ENCODE results near the gene ZNF385C. TPM values are rescaled to one million over a fixed set of nuclear protein-coding genes. Genes with fewer than 3 reads are reported as not detected.
"Not testable (repeated sequence)": the region's sequence is repeated elsewhere in the genome, so short reads cannot be mapped to it uniquely, and the experiment has no call there.

The ZNF385C gene, protein sequence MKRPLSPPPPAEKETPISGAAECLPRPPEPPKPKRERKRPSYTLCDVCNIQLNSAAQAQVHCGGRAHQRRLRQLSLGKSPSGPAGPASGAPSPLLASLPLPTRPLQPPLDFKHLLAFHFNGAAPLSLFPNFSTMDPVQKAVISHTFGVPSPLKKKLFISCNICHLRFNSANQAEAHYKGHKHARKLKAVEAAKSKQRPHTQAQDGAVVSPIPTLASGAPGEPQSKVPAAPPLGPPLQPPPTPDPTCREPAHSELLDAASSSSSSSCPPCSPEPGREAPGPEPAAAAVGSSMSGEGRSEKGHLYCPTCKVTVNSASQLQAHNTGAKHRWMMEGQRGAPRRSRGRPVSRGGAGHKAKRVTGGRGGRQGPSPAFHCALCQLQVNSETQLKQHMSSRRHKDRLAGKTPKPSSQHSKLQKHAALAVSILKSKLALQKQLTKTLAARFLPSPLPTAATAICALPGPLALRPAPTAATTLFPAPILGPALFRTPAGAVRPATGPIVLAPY
- 3.4 TPM for polyA plus RNA-seq (2013, experiment 1 of 2)
- polyA plus RNA-seq (2013, experiment 2 of 2), result 4.6 TPM

DNA sequence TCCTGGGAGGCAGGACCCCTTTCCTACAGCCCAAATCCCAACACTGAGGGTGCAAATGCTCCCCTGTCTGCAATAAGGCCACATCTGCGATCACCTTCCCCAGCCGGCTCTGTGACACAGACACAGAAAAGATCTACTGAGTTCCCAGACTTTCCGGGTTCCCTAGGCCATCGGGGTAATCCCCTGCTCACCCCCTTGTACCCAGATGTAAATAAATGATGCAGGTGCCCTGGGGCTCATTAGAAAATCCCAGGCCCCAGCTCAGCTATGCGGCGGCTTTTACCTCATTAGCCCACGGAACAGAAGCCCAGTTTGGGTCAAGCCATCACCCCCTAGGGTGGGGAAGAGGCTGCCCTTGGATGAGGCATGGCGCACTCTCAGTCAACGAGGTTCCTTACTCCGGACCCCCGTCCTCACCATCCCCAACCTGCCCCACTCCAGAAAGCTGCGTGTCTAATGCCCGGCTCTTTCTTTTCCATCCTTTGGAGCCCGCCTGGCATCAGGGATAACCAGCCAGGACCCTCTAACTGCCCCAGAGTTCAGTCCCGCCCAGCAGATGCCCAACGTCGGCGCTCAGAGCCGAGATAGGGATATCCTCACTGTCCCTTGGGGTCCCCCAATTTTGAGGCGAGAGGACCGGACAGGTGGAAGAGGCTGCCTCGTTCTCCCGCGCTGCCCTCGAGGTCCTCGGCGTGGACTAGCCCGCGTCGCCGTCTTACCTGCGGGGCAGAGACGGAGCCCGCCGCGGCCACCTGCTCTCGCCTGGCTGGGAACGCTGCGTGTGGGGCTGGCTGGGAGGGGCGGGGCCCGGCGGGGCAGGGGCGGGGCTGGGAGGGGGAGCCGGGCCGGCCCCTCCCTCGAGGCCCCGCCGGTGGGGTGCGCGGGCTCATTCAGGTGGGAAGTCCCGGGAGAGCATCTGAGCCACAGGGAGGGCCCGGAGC lies at the start of gene ZNF385C:
Gene ZNF385C, minus strand, starts transcription at position 783 of the 941 bp plus-strand sequence. CDS start 35,417 bp downstream, outside the sequence.
- Histone ChIP-seq H3K4me1 (ENCODE audit: insufficient read depth, low read length) (peaks cover 7% of the 10 kb centered on the region; the same call in 1 of the 2 replicates), H3K27ac (ENCODE audit: low read depth, low read length) (no peak within 1 kb of the TSS), H3K27me3 (ENCODE audit: insufficient read depth, low read length) (peaks cover 34% of the 10 kb centered on the region), H3K9me3 (ENCODE audit: insufficient read depth, low read depth, low read length) (no peaks in the 10 kb centered on the region), H3K4me3 (ENCODE audit: low read length) (peak within 1 kb of the TSS; percentile 51), H3K9ac (ENCODE audit: low read depth, low read length) (no peak within 1 kb of the TSS), H3K36me3 (ENCODE audit: insufficient read depth, low read length) (no peaks in the 10 kb centered on the region)
- 10% methylated on average over 52 of the region's 52 CpGs for WGBS

DNA sequence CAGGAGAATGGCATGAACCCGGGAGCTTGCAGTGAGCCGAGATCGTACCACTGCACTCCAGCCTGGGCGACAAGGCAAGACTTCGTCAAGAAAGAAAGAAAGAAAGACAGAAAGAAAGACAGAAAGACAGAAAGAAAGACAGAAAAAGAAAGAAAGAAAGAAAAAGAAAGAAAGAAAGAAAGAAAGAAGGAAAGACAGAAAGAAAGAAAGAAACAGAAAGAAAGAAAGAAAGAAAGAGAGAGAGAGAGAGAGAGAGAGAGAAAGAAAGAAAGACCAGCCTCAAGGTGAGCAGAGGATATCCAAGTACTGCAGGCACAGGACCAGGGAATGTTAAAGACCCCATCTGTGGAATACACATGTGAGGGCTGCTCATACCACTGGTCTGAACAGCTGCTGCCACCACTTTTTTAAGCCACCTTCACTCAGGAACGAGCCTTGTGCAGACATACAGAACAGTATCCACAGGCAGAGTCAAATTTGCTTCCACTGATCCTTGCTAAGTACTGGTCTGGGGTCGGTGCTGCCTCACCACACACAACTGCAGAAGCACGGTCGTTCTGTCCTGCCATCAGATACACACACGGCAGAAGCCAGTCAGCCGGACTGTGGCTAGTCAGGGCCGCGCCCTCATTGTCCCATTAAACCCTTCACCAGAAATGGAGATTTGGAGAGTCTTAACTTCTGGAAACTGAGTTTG lies 48.8 kb upstream of the ZNF385C start:
- no peak overlapping the region for H3K9ac ChIP-seq (ENCODE audit: low read depth, low read length)
- no peaks in the 10 kb centered on the region for H3K4me1 ChIP-seq (ENCODE audit: insufficient read depth, low read length)
- no peaks in the 10 kb centered on the region for H3K27me3 ChIP-seq (ENCODE audit: insufficient read depth, low read length)
- H3K36me3 ChIP-seq (ENCODE audit: insufficient read depth, low read length), result peaks cover 26% of the 10 kb centered on the region
- no peak overlapping the region for H3K27ac ChIP-seq (ENCODE audit: low read depth, low read length)
- H3K9me3 ChIP-seq (ENCODE audit: insufficient read depth, low read depth, low read length), result no peaks in the 10 kb centered on the region
- WGBS, result 97% methylated on average over 13 of the region's 13 CpGs
- no peak overlapping the region for H3K4me3 ChIP-seq (ENCODE audit: low read length)

DNA sequence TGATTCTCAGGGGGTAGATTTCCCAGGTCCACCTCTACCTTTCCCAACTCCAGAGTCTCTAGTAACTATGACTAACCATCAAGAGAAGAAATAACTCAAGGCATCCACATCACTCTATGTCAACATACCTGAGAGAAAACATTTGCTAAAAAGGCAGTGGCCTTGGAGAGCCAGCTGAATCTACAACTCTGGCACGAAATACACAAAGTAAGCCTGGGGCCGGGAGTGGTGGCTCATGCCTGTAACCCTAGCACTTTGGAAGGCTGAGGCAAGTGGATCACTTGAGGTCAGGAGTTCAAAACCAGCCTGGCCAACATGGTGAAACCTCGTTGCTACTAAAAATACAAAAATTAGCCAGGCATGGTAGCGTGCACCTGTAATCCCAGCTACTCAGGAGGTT lies 44.9 kb upstream of the ZNF385C start:
- peaks cover 21% of the 10 kb centered on the region for H3K36me3 ChIP-seq (ENCODE audit: insufficient read depth, low read length)
- not testable (repeated sequence) for H3K4me3 ChIP-seq (ENCODE audit: low read length); H3K9me3 ChIP-seq (ENCODE audit: insufficient read depth, low read depth, low read length); H3K27ac ChIP-seq (ENCODE audit: low read depth, low read length); H3K4me1 ChIP-seq (ENCODE audit: insufficient read depth, low read length); H3K9ac ChIP-seq (ENCODE audit: low read depth, low read length); H3K27me3 ChIP-seq (ENCODE audit: insufficient read depth, low read length)
- 97% methylated on average over 4 of the region's 4 CpGs for WGBS

DNA sequence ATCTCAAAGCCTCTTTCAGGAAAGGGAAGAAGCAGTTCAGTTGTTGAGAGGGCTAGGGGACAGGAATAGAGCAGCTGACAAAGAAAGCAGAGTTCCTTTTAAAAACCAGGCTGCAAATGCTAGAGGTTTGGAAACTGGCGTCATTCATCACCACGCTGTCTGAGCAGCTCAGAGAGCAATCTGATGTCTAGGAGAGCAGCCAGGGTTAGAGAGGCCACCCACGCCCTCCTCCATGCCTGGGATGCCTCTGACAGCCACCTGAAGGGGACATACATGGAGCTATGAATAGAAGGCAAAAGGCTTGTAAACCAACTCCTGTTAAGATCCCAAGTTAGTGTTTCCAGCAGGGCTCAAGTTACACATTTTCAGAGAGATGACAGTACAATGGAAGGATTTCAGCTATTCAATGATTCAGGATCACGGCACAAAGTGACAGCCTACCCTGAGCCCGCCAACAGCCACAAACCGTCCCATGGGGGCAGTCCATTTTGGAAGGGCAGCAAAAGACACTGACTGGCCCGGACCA lies 44.2 kb upstream of the ZNF385C start:
- Histone ChIP-seq H3K9me3 (ENCODE audit: insufficient read depth, low read depth, low read length) (no peaks in the 10 kb centered on the region), H3K4me1 (ENCODE audit: insufficient read depth, low read length) (no peaks in the 10 kb centered on the region), H3K4me3 (ENCODE audit: low read length) (no peak overlapping the region), H3K36me3 (ENCODE audit: insufficient read depth, low read length) (peaks cover 21% of the 10 kb centered on the region), H3K27ac (ENCODE audit: low read depth, low read length) (no peak overlapping the region), H3K9ac (ENCODE audit: low read depth, low read length) (no peak overlapping the region), H3K27me3 (ENCODE audit: insufficient read depth, low read length) (no peaks in the 10 kb centered on the region)
- WGBS, result 94% methylated on average over 7 of the region's 7 CpGs

DNA sequence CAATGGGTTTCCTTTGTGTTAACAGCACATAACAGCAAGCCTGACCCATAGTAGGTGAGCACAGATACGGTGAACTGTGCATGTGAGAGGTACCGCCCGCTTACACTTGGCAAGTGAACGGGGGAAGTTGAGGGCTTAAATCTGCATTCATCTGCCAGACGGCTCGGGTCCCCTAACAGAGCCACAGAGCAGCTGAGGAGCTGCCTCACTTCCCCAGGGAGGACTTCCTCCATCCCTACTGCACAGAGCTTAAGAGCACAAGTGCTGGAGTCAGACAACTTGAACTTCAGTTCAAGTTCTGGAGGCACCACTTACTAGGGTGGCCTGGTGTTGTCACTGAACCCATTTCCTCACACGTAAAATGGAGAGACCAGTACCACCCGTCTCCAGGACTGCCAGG lies 43.1 kb upstream of the ZNF385C start:
- H3K27me3 ChIP-seq (ENCODE audit: insufficient read depth, low read length), result no peaks in the 10 kb centered on the region
- WGBS, result 95% methylated on average over 8 of the region's 8 CpGs
- no peak overlapping the region for H3K9ac ChIP-seq (ENCODE audit: low read depth, low read length)
- no peak overlapping the region for H3K4me3 ChIP-seq (ENCODE audit: low read length)
- no peak overlapping the region for H3K27ac ChIP-seq (ENCODE audit: low read depth, low read length)
- no peaks in the 10 kb centered on the region for H3K4me1 ChIP-seq (ENCODE audit: insufficient read depth, low read length)
- no peaks in the 10 kb centered on the region for H3K9me3 ChIP-seq (ENCODE audit: insufficient read depth, low read depth, low read length)
- H3K36me3 ChIP-seq (ENCODE audit: insufficient read depth, low read length), result peaks cover 17% of the 10 kb centered on the region

DNA sequence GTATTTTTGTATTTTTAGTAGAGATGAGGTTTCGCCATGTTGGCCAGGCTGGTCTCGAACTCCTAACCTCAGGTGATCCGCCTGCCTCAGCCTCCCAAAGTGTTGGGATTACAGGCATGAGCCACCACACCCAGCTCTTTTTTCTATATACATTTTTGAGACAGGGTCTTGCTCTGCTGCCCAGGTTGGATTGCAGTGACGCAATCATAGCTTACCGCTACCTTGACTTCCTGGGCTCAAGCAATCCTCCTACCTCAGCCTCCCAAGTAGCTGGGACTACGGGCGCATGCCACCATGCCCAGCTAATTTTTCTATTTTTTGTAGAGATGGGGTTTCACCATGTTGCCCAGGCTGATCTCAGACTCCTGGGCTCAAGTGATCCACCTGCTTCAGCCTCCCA lies 42.4 kb upstream of the ZNF385C start:
- not testable (repeated sequence) for H3K4me1 ChIP-seq (ENCODE audit: insufficient read depth, low read length); H3K9ac ChIP-seq (ENCODE audit: low read depth, low read length); H3K27ac ChIP-seq (ENCODE audit: low read depth, low read length); H3K27me3 ChIP-seq (ENCODE audit: insufficient read depth, low read length); H3K4me3 ChIP-seq (ENCODE audit: low read length); H3K9me3 ChIP-seq (ENCODE audit: insufficient read depth, low read depth, low read length)
- WGBS, result 89% methylated on average over 7 of the region's 7 CpGs
- peaks cover 17% of the 10 kb centered on the region for H3K36me3 ChIP-seq (ENCODE audit: insufficient read depth, low read length)

DNA sequence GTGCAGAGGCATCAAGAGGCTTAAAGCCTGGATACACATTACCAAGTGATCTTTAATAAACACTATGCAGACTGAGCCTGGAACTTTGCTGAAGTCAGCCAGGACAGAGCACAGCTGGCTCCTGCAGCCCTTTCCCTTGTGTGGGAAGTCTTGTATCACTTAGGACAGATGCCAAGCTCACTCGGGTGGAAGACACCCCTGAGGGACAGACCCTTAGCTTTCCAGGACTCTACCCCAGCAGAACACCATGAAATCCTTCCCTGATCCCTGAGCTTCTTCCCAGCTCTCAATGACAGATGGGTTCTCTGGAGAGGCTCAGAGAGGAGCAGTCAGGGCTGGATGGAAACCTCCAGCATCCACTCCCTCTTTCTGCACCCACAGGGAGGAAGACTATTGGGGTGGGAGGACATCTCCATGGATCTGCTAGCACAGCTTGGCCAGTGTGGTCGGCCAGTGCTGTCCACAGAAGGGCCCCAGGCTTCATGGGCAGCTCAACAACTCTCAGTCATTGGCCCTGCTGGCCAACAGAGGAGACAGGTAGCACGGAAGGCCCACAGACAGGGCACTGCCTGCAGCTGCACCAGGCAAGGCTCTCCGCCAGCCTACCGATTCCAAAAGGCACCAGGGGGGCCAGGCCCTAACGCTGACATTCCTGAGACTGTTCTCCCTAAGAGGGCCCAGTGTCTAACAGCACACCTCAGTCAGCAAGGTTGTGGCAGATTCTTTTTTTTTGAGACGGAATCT lies 40.6 kb upstream of the ZNF385C start:
- Histone ChIP-seq H3K4me3 (ENCODE audit: low read length) (no peak overlapping the region), H3K36me3 (ENCODE audit: insufficient read depth, low read length) (peaks cover 12% of the 10 kb centered on the region), H3K9me3 (ENCODE audit: insufficient read depth, low read depth, low read length) (no peaks in the 10 kb centered on the region), H3K27ac (ENCODE audit: low read depth, low read length) (no peak overlapping the region), H3K4me1 (ENCODE audit: insufficient read depth, low read length) (0 out of 2 replicates have a peak, but pooled peaks cover 5% of the 10 kb centered on the region), H3K9ac (ENCODE audit: low read depth, low read length) (no peak overlapping the region), H3K27me3 (ENCODE audit: insufficient read depth, low read length) (no peaks in the 10 kb centered on the region)
- WGBS, result 91% methylated on average over 7 of the region's 7 CpGs

DNA sequence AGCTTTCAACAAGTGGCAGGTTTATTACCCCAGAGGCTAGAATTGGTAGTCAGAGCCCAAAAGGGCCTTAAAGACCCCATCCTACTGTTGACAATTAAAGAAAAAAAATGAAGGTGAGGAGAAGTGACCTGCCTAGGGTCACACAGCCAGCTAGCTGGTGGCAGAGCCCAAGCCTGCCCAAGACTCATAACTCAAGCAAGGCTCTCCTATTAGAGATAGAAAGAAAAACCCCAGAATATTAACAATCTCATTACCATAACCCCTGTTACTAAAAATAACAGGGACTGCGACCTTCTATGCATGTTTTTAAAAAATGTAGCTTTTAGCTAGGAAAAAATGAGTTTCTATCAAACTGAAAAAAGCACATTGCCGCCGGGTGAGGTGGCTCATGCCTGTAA lies 38.4 kb upstream of the ZNF385C start:
- 95% methylated on average over 3 of the region's 3 CpGs for WGBS
- peaks cover 10% of the 10 kb centered on the region; the same call in 1 of the 2 replicates for H3K4me1 ChIP-seq (ENCODE audit: insufficient read depth, low read length)
- no peaks in the 10 kb centered on the region for H3K9me3 ChIP-seq (ENCODE audit: insufficient read depth, low read depth, low read length)
- no peak overlapping the region for H3K27ac ChIP-seq (ENCODE audit: low read depth, low read length)
- peaks cover 10% of the 10 kb centered on the region for H3K36me3 ChIP-seq (ENCODE audit: insufficient read depth, low read length)
- no peak overlapping the region for H3K9ac ChIP-seq (ENCODE audit: low read depth, low read length)
- no peak overlapping the region for H3K4me3 ChIP-seq (ENCODE audit: low read length)
- no peaks in the 10 kb centered on the region for H3K27me3 ChIP-seq (ENCODE audit: insufficient read depth, low read length)

DNA sequence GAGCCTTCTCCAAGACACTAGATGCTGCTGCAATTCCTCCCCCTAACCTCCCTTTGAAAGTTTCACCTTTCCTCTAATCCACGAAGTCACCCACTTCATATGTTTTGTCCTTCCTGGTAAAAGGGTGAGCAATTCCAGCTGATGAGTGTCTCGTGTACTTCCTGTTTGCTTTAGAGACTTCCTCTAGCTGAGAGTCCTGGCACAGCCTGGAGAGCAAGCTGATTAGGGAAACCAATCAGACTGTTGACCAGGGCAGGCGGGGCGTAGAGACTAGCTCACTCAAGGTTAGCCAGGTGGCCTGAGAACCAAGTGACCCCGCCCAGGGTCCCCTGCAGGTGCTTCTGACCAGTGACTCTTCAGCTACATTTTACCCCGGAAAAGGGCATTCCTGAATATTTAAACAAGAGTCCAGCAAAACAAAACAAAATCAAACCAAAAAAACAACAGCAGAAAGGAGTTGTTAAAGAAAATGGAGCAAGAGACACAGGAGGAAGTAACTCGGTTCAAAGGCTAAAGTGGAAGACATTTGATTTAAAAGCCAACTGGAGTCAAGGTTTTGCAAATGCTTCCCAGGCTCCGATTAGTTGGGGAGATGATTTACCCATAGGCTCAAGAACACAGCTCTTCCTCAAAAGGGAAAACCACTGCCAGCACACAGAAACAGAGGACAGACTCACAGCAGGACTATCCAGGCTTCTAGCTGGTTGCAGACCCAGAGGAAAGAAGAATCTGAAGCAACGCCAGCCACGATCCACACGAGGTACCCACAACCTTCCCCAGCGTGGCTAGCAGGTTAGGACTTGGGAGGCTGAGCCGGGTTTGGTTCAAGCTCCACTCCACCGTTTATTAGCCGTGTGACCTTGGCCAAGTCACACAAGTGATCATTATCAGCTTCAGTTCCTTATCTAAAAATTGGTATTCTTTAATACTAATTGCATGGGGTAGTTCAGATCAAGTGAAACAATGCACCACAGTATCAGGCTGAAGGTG lies 37.7 kb upstream of the ZNF385C start:
- no peak overlapping the region for H3K4me3 ChIP-seq (ENCODE audit: low read length)
- no peak overlapping the region for H3K9ac ChIP-seq (ENCODE audit: low read depth, low read length)
- no peak overlapping the region for H3K27ac ChIP-seq (ENCODE audit: low read depth, low read length)
- 0 out of 2 replicates have a peak, but pooled peaks cover 6% of the 10 kb centered on the region for H3K36me3 ChIP-seq (ENCODE audit: insufficient read depth, low read length)
- 87% methylated on average over 15 of the region's 15 CpGs for WGBS
- H3K27me3 ChIP-seq (ENCODE audit: insufficient read depth, low read length), result no peaks in the 10 kb centered on the region
- peaks cover 10% of the 10 kb centered on the region; the same call in 1 of the 2 replicates for H3K4me1 ChIP-seq (ENCODE audit: insufficient read depth, low read length)
- H3K9me3 ChIP-seq (ENCODE audit: insufficient read depth, low read depth, low read length), result no peaks in the 10 kb centered on the region
